Measurements from ENCODE around the gene SMPD3. TPM values are rescaled to one million over a fixed set of nuclear protein-coding genes. Genes with fewer than 3 reads are reported as not detected.

The SMPD3 gene
- total RNA-seq, 1 experiment from 2014 or later = 0.89 TPM

DNA sequence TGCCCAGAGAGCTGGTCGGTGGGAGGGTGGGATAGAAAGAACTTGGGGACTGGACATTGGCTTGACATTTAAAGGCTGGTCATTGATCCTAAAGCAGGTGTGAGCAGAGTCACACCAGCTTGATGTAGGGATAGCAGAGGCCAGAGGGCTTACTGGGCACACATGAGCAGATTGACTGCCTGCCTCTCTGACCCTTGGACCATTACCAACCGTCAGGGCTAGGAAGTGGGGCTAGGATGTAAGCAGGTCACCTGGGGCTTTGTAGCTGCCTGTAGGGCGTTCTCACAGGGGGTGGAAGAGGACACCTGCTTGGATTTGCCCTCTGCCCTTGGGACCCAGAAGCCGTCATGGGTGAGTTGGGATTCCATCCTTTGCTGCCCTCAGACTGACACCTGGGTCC, 11.1 kb upstream of the SMPD3 start:
- Histone ChIP-seq H3K27ac (ENCODE audit: low read depth, low read length) (no peak overlapping the region), H3K27me3 (ENCODE audit: insufficient read depth, low read length) (peaks cover 18% of the 10 kb centered on the region; the same call in 1 of the 2 replicates), H3K4me2 (ENCODE audit: low read length) (no peak overlapping the region), H3K9ac (ENCODE audit: low read length) (no peak overlapping the region), H3K4me1 (ENCODE audit: control insufficient read depth in 1 of 2, insufficient read depth in 2 of 2, low read length in 2 of 2) (no peaks in the 10 kb centered on the region), H3K79me2 (ENCODE audit: insufficient read depth, low read length) (no peaks in the 10 kb centered on the region), H2AFZ (ENCODE audit: low read depth, low read length, poor library complexity, severe bottlenecking) (no peak overlapping the region), H3K9me3 (ENCODE audit: control insufficient read depth in 1 of 2, insufficient read depth in 1 of 2, low read depth in 1 of 2, low read length in 2 of 2) (no peaks in the 10 kb centered on the region), H3K36me3 (ENCODE audit: control insufficient read depth in 1 of 2, insufficient read depth in 2 of 2, low read length in 2 of 2) (no peaks in the 10 kb centered on the region), H3K9me2 (ENCODE audit: insufficient read depth) (no peaks in the 10 kb centered on the region), H3K4me3 (replicated peaks in 1 of 2; ENCODE audit: low read depth in 1 of 2, low read length in 2 of 2) (no peak overlapping the region), H4K20me1 (ENCODE audit: insufficient read depth) (no peaks in the 10 kb centered on the region)
- ChIA-PET POLR2A (no interaction called here), CTCF (no interaction called here), RAD21 (ENCODE audit: low non-redundant PET in 1 of 2, low total read pairs in 2 of 2, uncharacterized antibody in 2 of 2, unreplicated experiment in 2 of 2) (no interaction called here)
- no peak for ATAC-seq
- BruUV-seq (replicated peaks) = no TSS peak
- DNase-seq (ENCODE audit: low read depth, low spot score) = no peak
- no peak for TF ChIP-seq ELF1 (IDR thresholded peaks at IDR 0.05; ENCODE audit: borderline replicate concordance, low read depth)
- no peak for TF ChIP-seq EZH2phosphoT487 (IDR thresholded peaks at IDR 0.05; ENCODE audit: borderline replicate concordance)
- TF ChIP-seq, protein P1, sequence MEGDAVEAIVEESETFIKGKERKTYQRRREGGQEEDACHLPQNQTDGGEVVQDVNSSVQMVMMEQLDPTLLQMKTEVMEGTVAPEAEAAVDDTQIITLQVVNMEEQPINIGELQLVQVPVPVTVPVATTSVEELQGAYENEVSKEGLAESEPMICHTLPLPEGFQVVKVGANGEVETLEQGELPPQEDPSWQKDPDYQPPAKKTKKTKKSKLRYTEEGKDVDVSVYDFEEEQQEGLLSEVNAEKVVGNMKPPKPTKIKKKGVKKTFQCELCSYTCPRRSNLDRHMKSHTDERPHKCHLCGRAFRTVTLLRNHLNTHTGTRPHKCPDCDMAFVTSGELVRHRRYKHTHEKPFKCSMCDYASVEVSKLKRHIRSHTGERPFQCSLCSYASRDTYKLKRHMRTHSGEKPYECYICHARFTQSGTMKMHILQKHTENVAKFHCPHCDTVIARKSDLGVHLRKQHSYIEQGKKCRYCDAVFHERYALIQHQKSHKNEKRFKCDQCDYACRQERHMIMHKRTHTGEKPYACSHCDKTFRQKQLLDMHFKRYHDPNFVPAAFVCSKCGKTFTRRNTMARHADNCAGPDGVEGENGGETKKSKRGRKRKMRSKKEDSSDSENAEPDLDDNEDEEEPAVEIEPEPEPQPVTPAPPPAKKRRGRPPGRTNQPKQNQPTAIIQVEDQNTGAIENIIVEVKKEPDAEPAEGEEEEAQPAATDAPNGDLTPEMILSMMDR (IDR thresholded peaks at IDR 0.05 in 2 of 3, conservative IDR thresholded peaks at IDR 0.05 in 1 of 3; ENCODE audit: borderline replicate concordance in 1 of 3, insufficient read depth in 1 of 3, low read depth in 2 of 3, low read length in 2 of 3) = no peak
- TF ChIP-seq TCF7L2 (IDR thresholded peaks at IDR 0.05; ENCODE audit: borderline replicate concordance, extremely low read depth, insufficient read depth, insufficient read length) = no peak
- TF ChIP-seq SP1 (IDR thresholded peaks at IDR 0.05; ENCODE audit: low read depth) = no peak
- TF ChIP-seq, protein P2, sequence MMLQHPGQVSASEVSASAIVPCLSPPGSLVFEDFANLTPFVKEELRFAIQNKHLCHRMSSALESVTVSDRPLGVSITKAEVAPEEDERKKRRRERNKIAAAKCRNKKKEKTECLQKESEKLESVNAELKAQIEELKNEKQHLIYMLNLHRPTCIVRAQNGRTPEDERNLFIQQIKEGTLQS (IDR thresholded peaks at IDR 0.05) = no peak
- TF ChIP-seq POLR2AphosphoS5 (IDR thresholded peaks at IDR 0.05; ENCODE audit: low read depth, low read length) = no peak
- no peak for TF ChIP-seq JUND (IDR thresholded peaks at IDR 0.05)
- TF ChIP-seq EGR1 (IDR thresholded peaks at IDR 0.05; ENCODE audit: low read depth) = no peak
- TF ChIP-seq EZH2 (IDR thresholded peaks at IDR 0.05) = no peak
- no peak for TF ChIP-seq FOSL1 (IDR thresholded peaks at IDR 0.05; ENCODE audit: low read depth)
- TF ChIP-seq, protein P3, sequence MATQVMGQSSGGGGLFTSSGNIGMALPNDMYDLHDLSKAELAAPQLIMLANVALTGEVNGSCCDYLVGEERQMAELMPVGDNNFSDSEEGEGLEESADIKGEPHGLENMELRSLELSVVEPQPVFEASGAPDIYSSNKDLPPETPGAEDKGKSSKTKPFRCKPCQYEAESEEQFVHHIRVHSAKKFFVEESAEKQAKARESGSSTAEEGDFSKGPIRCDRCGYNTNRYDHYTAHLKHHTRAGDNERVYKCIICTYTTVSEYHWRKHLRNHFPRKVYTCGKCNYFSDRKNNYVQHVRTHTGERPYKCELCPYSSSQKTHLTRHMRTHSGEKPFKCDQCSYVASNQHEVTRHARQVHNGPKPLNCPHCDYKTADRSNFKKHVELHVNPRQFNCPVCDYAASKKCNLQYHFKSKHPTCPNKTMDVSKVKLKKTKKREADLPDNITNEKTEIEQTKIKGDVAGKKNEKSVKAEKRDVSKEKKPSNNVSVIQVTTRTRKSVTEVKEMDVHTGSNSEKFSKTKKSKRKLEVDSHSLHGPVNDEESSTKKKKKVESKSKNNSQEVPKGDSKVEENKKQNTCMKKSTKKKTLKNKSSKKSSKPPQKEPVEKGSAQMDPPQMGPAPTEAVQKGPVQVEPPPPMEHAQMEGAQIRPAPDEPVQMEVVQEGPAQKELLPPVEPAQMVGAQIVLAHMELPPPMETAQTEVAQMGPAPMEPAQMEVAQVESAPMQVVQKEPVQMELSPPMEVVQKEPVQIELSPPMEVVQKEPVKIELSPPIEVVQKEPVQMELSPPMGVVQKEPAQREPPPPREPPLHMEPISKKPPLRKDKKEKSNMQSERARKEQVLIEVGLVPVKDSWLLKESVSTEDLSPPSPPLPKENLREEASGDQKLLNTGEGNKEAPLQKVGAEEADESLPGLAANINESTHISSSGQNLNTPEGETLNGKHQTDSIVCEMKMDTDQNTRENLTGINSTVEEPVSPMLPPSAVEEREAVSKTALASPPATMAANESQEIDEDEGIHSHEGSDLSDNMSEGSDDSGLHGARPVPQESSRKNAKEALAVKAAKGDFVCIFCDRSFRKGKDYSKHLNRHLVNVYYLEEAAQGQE (IDR thresholded peaks at IDR 0.05; ENCODE audit: low read depth) = no peak
- no peak for TF ChIP-seq ZNF274 (IDR thresholded peaks at IDR 0.05; ENCODE audit: low read depth, low read length)
- TF ChIP-seq, protein P4, sequence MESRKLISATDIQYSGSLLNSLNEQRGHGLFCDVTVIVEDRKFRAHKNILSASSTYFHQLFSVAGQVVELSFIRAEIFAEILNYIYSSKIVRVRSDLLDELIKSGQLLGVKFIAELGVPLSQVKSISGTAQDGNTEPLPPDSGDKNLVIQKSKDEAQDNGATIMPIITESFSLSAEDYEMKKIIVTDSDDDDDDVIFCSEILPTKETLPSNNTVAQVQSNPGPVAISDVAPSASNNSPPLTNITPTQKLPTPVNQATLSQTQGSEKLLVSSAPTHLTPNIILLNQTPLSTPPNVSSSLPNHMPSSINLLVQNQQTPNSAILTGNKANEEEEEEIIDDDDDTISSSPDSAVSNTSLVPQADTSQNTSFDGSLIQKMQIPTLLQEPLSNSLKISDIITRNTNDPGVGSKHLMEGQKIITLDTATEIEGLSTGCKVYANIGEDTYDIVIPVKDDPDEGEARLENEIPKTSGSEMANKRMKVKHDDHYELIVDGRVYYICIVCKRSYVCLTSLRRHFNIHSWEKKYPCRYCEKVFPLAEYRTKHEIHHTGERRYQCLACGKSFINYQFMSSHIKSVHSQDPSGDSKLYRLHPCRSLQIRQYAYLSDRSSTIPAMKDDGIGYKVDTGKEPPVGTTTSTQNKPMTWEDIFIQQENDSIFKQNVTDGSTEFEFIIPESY (IDR thresholded peaks at IDR 0.05; ENCODE audit: extremely low read depth, insufficient replicate concordance, low read length) = no peak
- TF ChIP-seq YY1 (IDR thresholded peaks at IDR 0.05; ENCODE audit: extremely low read depth, insufficient replicate concordance, low read depth, low read length) = no peak
- TF ChIP-seq, protein P5, sequence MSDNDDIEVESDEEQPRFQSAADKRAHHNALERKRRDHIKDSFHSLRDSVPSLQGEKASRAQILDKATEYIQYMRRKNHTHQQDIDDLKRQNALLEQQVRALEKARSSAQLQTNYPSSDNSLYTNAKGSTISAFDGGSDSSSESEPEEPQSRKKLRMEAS (IDR thresholded peaks at IDR 0.05) = no peak
- TF ChIP-seq CEBPB (IDR thresholded peaks at IDR 0.05; ENCODE audit: low read depth) = no peak
- TF ChIP-seq POLR2A (IDR thresholded peaks at IDR 0.05; ENCODE audit: borderline replicate concordance, extremely low read depth, insufficient read depth, insufficient read length) = no peak
- TF ChIP-seq SIN3A (IDR thresholded peaks at IDR 0.05; ENCODE audit: low read depth) = no peak
- intact Hi-C loops (cut with micrococcal nuclease) = no loop called here

Data from HCT116 (cell line).